GM12878 (cell line): ENCODE results near the gene ARHGEF25.

Experiments used
- BCL3 ChIP-seq: IDR thresholded peaks from 2 replicates; pipeline ENCODE4 v1.6.1; 2011; ENCODE audit warnings: borderline replicate concordance, low read depth, mild to moderate bottlenecking, moderate library complexity, low read length; ENCODE audit not compliant: insufficient read depth, poor library complexity, severe bottlenecking
- CREB1 ChIP-seq: IDR thresholded peaks from 2 replicates; pipeline ENCODE4 v1.6.1; 2012; ENCODE audit warnings: low read depth, mild to moderate bottlenecking, inconsistent platforms
- CTCF ChIP-seq, 3 experiments: IDR thresholded peaks in 2 of 3; conservative IDR thresholded peaks in 1 of 3; 2 replicates each; pipeline ENCODE4 v1.5.1; 2011; ENCODE audit warnings: low read depth in 3 of 3, low read length in 3 of 3, mild to moderate bottlenecking in 3 of 3, control low read depth in 2 of 3, moderate library complexity in 2 of 3, inconsistent platforms in 1 of 3, mixed read lengths in 1 of 3; ENCODE audit not compliant: control insufficient read depth in 2 of 3, insufficient read depth in 1 of 3; ENCODE audit errors: extremely low read depth in 1 of 3
- ELK1 ChIP-seq: IDR thresholded peaks from 2 replicates; pipeline ENCODE4 v1.6.1; 2012; ENCODE audit warnings: low read depth, low read length, improper control_type of control experiment
- EZH2 ChIP-seq: IDR thresholded peaks from 2 replicates; pipeline ENCODE4 v1.6.1; 2012; ENCODE audit warnings: low read depth, mild to moderate bottlenecking, control low read depth, inconsistent platforms, low read length, borderline replicate concordance; ENCODE audit not compliant: control insufficient read depth
- HDAC2 ChIP-seq: fragments of 200-600 bp; sonication (generic); IDR thresholded peaks from 2 replicates; pipeline ENCODE4 v1.6.1; 2017
- NFIC ChIP-seq: IDR thresholded peaks from 2 replicates; pipeline ENCODE4 v1.6.1; 2012; ENCODE audit warnings: low read depth, mild to moderate bottlenecking, inconsistent platforms, low read length, moderate library complexity
- NR2C2 ChIP-seq: IDR thresholded peaks from 2 replicates; pipeline ENCODE4 v1.6.1; 2011; ENCODE audit warnings: borderline replicate concordance, low read depth; ENCODE audit not compliant: control insufficient read depth, insufficient read length
- POLR2A ChIP-seq: IDR thresholded peaks from 2 replicates; pipeline ENCODE4 v1.6.1; 2011; ENCODE audit warnings: low read depth, mild to moderate bottlenecking, low read length
- POLR2AphosphoS2 ChIP-seq: IDR thresholded peaks from 2 replicates; pipeline ENCODE4 v1.6.1; 2011; ENCODE audit warnings: low read depth, mild to moderate bottlenecking, low read length, improper control_type of control experiment, moderate library complexity
- POLR2AphosphoS5 ChIP-seq: IDR thresholded peaks from 2 replicates; pipeline ENCODE4 v1.6.1; 2011; ENCODE audit warnings: mild to moderate bottlenecking, low read length, inconsistent platforms
- STAT1 ChIP-seq: fragments of 450-650 bp; conservative IDR thresholded peaks from 2 replicates; pipeline ENCODE4 v1.6.1; 2014; ENCODE audit warnings: antibody characterized with exemption, mild to moderate bottlenecking
- ZZZ3 ChIP-seq: IDR thresholded peaks from 2 replicates; pipeline ENCODE4 v1.6.1; 2011; ENCODE audit warnings: low read depth; ENCODE audit not compliant: control insufficient read depth, insufficient read length

GRCh38 chr12:57590864-57591781 is 20.1 kb upstream of the ARHGEF25 start, which contains the start of gene PIP4K2C:
- TF ChIP-seq POLR2A (peak; percentile 93), EZH2 (no peak), HDAC2 (no peak), NR2C2 (no peak), CTCF (IDR thresholded peaks at IDR 0.05 in 2 of 3, conservative IDR thresholded peaks at IDR 0.05 in 1 of 3; ENCODE audit: control insufficient read depth in 2 of 3, extremely low read depth in 1 of 3, insufficient read depth in 1 of 3, low read depth in 3 of 3, low read length in 3 of 3) (no peak), BCL3 (no peak), POLR2AphosphoS2 (no peak; the same call in 1 of the 2 replicates), CREB1 (peak; percentile 47; the same call in 1 of the 2 replicates), NFIC (no peak), ELK1 (no peak), POLR2AphosphoS5 (peak; percentile 88), STAT1 (no peak), ZZZ3 (no peak)
